DND-41 (cell line): ENCODE results near the gene SLC29A4.
"Not testable (repeated sequence)": the region's sequence is repeated elsewhere in the genome, so short reads cannot be mapped to it uniquely, and the experiment has no call there.

Experiments used
- EZH2 ChIP-seq: IDR thresholded peaks from 3 replicates; pipeline ENCODE4 v1.6.1; 2012; ENCODE audit warnings: borderline replicate concordance, low read depth, mild to moderate bottlenecking, moderate library complexity, low read length, inconsistent platforms; ENCODE audit not compliant: severe bottlenecking
- TF ChIP-seq, protein P1 (sequence below): IDR thresholded peaks from 2 replicates; pipeline ENCODE4 v1.5.1; 2012; ENCODE audit warnings: borderline replicate concordance, low read length, moderate library complexity, mild to moderate bottlenecking; ENCODE audit not compliant: poor library complexity, severe bottlenecking; ENCODE audit errors: extremely low read depth

- TF ChIP-seq, protein P1, sequence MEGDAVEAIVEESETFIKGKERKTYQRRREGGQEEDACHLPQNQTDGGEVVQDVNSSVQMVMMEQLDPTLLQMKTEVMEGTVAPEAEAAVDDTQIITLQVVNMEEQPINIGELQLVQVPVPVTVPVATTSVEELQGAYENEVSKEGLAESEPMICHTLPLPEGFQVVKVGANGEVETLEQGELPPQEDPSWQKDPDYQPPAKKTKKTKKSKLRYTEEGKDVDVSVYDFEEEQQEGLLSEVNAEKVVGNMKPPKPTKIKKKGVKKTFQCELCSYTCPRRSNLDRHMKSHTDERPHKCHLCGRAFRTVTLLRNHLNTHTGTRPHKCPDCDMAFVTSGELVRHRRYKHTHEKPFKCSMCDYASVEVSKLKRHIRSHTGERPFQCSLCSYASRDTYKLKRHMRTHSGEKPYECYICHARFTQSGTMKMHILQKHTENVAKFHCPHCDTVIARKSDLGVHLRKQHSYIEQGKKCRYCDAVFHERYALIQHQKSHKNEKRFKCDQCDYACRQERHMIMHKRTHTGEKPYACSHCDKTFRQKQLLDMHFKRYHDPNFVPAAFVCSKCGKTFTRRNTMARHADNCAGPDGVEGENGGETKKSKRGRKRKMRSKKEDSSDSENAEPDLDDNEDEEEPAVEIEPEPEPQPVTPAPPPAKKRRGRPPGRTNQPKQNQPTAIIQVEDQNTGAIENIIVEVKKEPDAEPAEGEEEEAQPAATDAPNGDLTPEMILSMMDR, result not testable (repeated sequence)
- TF ChIP-seq EZH2, result not testable (repeated sequence)
These were observed 41.3 kb downstream of the SLC29A4 start for GRCh38 chr7:5323800-5324781.
